IMR-90 (cell line): ENCODE results near the gene CEP20. TPM values are rescaled to one million over a fixed set of nuclear protein-coding genes. Genes with fewer than 3 reads are reported as not detected.

ENCODE experiments used
- ATAC-seq: fragments of 200-7000 bp; cut with Tn5 transposase; 2 replicates; pipeline ENCODE4 v1.9.1; 2020; ENCODE audit warnings: low read depth, mild to moderate bottlenecking, moderate library complexity
- BruUV-seq: library from RNA; stranded (reverse); fragments of 400-500 nt; replicated peaks from 2 replicates; lab custom pipeline; 2021; lab: Mats Ljungman, UMichigan
- CTCF ChIA-PET: fragments of 300-600 bp; formaldehyde crosslinking; extraction: SDS; loops from one replicate; lab custom pipeline; 2021; ENCODE audit warnings: antibody characterized with exemption; lab: Yijun Ruan, JAX
- POLR2A ChIA-PET: fragments of 300-600 bp; sonication (Branson Sonifier 250); formaldehyde crosslinking; loops from one replicate; lab custom pipeline; 2022; ENCODE audit warnings: antibody characterized with exemption; ENCODE audit not compliant: unreplicated experiment; lab: Charles Lee
- DNase-seq: peaks from one replicate; pipeline ENCODE4 v3.0.0; 2013
- H2AFZ ChIP-seq: replicated peaks from 2 replicates; pipeline ENCODE3; 2013; ENCODE audit warnings: low read length, mild to moderate bottlenecking; ENCODE audit not compliant: poor library complexity
- H2AK5ac ChIP-seq: 2 replicates; pipeline ENCODE4 v1.6.1; 2013; ENCODE audit warnings: low read depth, low read length, inconsistent platforms
- H2AK9ac ChIP-seq: replicated peaks from 2 replicates; pipeline ENCODE3; 2013; ENCODE audit warnings: mild to moderate bottlenecking, low read depth, low read length, moderate library complexity; ENCODE audit not compliant: poor library complexity
- H2BK120ac ChIP-seq: 2 replicates; pipeline ENCODE4 v1.6.1; 2013; ENCODE audit warnings: low read depth, low read length, inconsistent platforms
- H2BK15ac ChIP-seq: 3 replicates; pipeline ENCODE4 v1.6.1; 2013; ENCODE audit warnings: low read depth, low read length, inconsistent platforms
- H2BK20ac ChIP-seq: 2 replicates; pipeline ENCODE4 v1.6.1; 2013; ENCODE audit warnings: low read depth, mild to moderate bottlenecking, inconsistent platforms, low read length, moderate library complexity
- H2BK5ac ChIP-seq: 2 replicates; pipeline ENCODE4 v1.6.1; 2013; ENCODE audit warnings: mild to moderate bottlenecking, low read depth, low read length, inconsistent platforms; ENCODE audit not compliant: poor library complexity, severe bottlenecking
- H3K14ac ChIP-seq: replicated peaks from 2 replicates; pipeline ENCODE4 v1.6.1; 2013; ENCODE audit warnings: low read depth, low read length, inconsistent platforms
- H3K18ac ChIP-seq: 2 replicates; pipeline ENCODE4 v1.6.1; 2013; ENCODE audit warnings: low read depth, low read length, control low read depth
- H3K23ac ChIP-seq: 2 replicates; pipeline ENCODE4 v1.6.1; 2013; ENCODE audit warnings: low read depth, low read length, inconsistent platforms
- H3K27ac ChIP-seq: 2 replicates; pipeline ENCODE4 v1.5.1; 2013; ENCODE audit warnings: mild to moderate bottlenecking, control low read depth, low read length; ENCODE audit not compliant: insufficient read depth
- H3K27me3 ChIP-seq: 2 replicates; pipeline ENCODE4 v1.6.1; 2013; ENCODE audit warnings: low read length; ENCODE audit not compliant: control insufficient read depth, insufficient read depth
- H3K36me3 ChIP-seq: 2 replicates; pipeline ENCODE4 v1.6.1; 2013; ENCODE audit warnings: low read length, mixed read lengths; ENCODE audit not compliant: control insufficient read depth, insufficient read depth
- H3K4ac ChIP-seq: 2 replicates; pipeline ENCODE4 v1.6.1; 2013; ENCODE audit warnings: low read depth, low read length, inconsistent platforms
- H3K4me1 ChIP-seq: 2 replicates; pipeline ENCODE4 v1.6.1; 2013; ENCODE audit warnings: low read length, mixed read lengths; ENCODE audit not compliant: control insufficient read depth, insufficient read depth
- H3K4me2 ChIP-seq: 2 replicates; pipeline ENCODE4 v1.6.1; 2013; ENCODE audit warnings: low read depth, mild to moderate bottlenecking, control low read depth, low read length, moderate library complexity
- H3K4me3 ChIP-seq: 2 replicates; pipeline ENCODE4 v1.5.1; 2013; ENCODE audit warnings: low read depth, mild to moderate bottlenecking, control low read depth, low read length, moderate library complexity; ENCODE audit not compliant: insufficient read depth
- H3K56ac ChIP-seq: 2 replicates; pipeline ENCODE4 v1.6.1; 2013; ENCODE audit warnings: low read length, inconsistent platforms; ENCODE audit not compliant: insufficient read depth; ENCODE audit errors: extremely low read depth
- H3K79me1 ChIP-seq, 2 experiments: 2 replicates each; pipeline ENCODE4 v1.6.1; 2013; ENCODE audit warnings: low read length in 2 of 2, inconsistent platforms in 1 of 2, low read depth in 1 of 2
- H3K9ac ChIP-seq: 2 replicates; pipeline ENCODE4 v1.6.1; 2013; ENCODE audit warnings: low read depth, low read length, control low read depth
- H3K9me1 ChIP-seq: 2 replicates; pipeline ENCODE4 v1.6.1; 2013; ENCODE audit warnings: low read length, inconsistent platforms; ENCODE audit not compliant: insufficient read depth
- H3K9me3 ChIP-seq: 2 replicates; pipeline ENCODE4 v1.6.1; 2013; ENCODE audit warnings: low read length; ENCODE audit not compliant: control insufficient read depth, insufficient read depth
- H4K20me1 ChIP-seq: 2 replicates; pipeline ENCODE4 v1.6.1; 2013; ENCODE audit warnings: low read length, inconsistent platforms; ENCODE audit not compliant: insufficient read depth
- H4K5ac ChIP-seq: 2 replicates; pipeline ENCODE4 v1.6.1; 2013; ENCODE audit warnings: mild to moderate bottlenecking, low read depth, low read length, control low read depth
- H4K8ac ChIP-seq, 2 experiments: 2 replicates each; pipeline ENCODE4 v1.6.1; 2013; ENCODE audit warnings: low read depth in 2 of 2, low read length in 2 of 2, control low read depth in 1 of 2, inconsistent platforms in 1 of 2
- H4K91ac ChIP-seq: 2 replicates; pipeline ENCODE4 v1.6.1; 2013; ENCODE audit warnings: low read depth, low read length, inconsistent platforms; ENCODE audit not compliant: insufficient read depth
- BHLHE40 ChIP-seq: fragments of 150-350 bp; IDR thresholded peaks from 2 replicates; pipeline ENCODE4 v1.6.1; 2016; ENCODE audit warnings: mild to moderate bottlenecking, low read depth, low read length
- ELK1 ChIP-seq: fragments of 150-350 bp; IDR thresholded peaks from 2 replicates; pipeline ENCODE4 v1.6.1; 2016; ENCODE audit warnings: low read depth, mild to moderate bottlenecking, low read length, moderate library complexity, borderline replicate concordance
- MAFK ChIP-seq: IDR thresholded peaks from 2 replicates; pipeline ENCODE4 v1.6.1; 2012; ENCODE audit warnings: low read depth, low read length, improper control_type of control experiment
- MXI1 ChIP-seq: IDR thresholded peaks from 2 replicates; pipeline ENCODE4 v1.6.1; 2012; ENCODE audit warnings: low read depth, mild to moderate bottlenecking, low read length, moderate library complexity, borderline replicate concordance
- NFE2L2 ChIP-seq: fragments of 150-350 bp; IDR thresholded peaks from 2 replicates; pipeline ENCODE4 v1.6.1; 2016; ENCODE audit warnings: low read depth, mild to moderate bottlenecking, low read length
- RAD21 ChIP-seq: IDR thresholded peaks from 2 replicates; pipeline ENCODE4 v1.6.1; 2012; ENCODE audit warnings: low read length, improper control_type of control experiment
- RFX5 ChIP-seq: IDR thresholded peaks from 2 replicates; pipeline ENCODE4 v1.8.0; 2012; ENCODE audit warnings: low read depth, mild to moderate bottlenecking, low read length, moderate library complexity
- SMC3 ChIP-seq: fragments of 150-350 bp; IDR thresholded peaks from 2 replicates; pipeline ENCODE4 v1.6.1; 2016; ENCODE audit warnings: low read depth, mild to moderate bottlenecking, antibody characterized with exemption, low read length, moderate library complexity
- USF2 ChIP-seq: fragments of 150-350 bp; IDR thresholded peaks from 2 replicates; pipeline ENCODE4 v1.6.1; 2017; ENCODE audit warnings: mild to moderate bottlenecking, antibody characterized with exemption, low read length, low read depth
- WGBS, 2 experiments: methylation state at CpG; one replicate each; pipeline versions ENCODE4 v1.1.5 to v1.1.7; 2013; ENCODE audit warnings: missing lambda C conversion rate in 2 of 2; ENCODE audit not compliant: insufficient read length in 1 of 2; ENCODE audit errors: extremely low coverage in 2 of 2; 5-methylcytosine and 5-hydroxymethylcytosine counted together
- dilution Hi-C: fragments of 300-500 bp; cut with HindIII; formaldehyde crosslinking; loops from one replicate; pipeline ENCODE4 v1.14.3; 2018; ENCODE audit warnings: low sequenced_read_pairs; ENCODE audit not compliant: unreplicated experiment
- in situ Hi-C: fragments of 300-500 bp; cut with MboI; formaldehyde crosslinking; loops from 3 replicates; pipeline ENCODE4 v1.14.3; 2019; ENCODE audit warnings: low sequenced_read_pairs, inconsistent platforms, mixed read lengths
- intact Hi-C: fragments of 100-400 bp; cut with micrococcal nuclease; formaldehyde crosslinking; loops from 2 replicates; pipeline ENCODE4 v1.10.0; 2022
- polyA plus RNA-seq, 3 experiments: library from polyadenylated mRNA; depleted of rRNA; stranded (reverse); fragments of >200 nt; gene quantifications; 2 replicates each; pipeline ENCODE4 v1.2.3, GENCODE V29; 2012; ENCODE audit warnings: low replicate concordance in 1 of 3
- total RNA-seq: library from RNA; depleted of rRNA; stranded (reverse); fragments of >200 nt; gene quantifications from 2 replicates; pipeline ENCODE4 v1.2.3, GENCODE V29; 2012

CEP20 gene
- total and polyA plus RNA-seq, 2 of the 4 experiments (the other 2 are of a cell fraction), result 28.8 to 40.1 TPM

- Histone ChIP-seq H4K20me1 (no peaks in the 10 kb centered on the region; the same call in 1 of the 2 replicates), H4K8ac (peak overlapping the region in 1 of 2 experiments; percentile 30; a peak in 1 of 4 replicates), H3K9me1 (peaks cover 19% of the 10 kb centered on the region), H3K79me1 (peaks cover 46 to 78% of the 10 kb centered on the region in 2 experiments), H2AK5ac (peak overlapping the region; percentile 66), H2BK15ac (peak overlapping the region; percentile 54; the same call in 2 of the 3 replicates), H4K5ac (no peak overlapping the region; the same call in 1 of the 2 replicates), H2AFZ (no peak overlapping the region), H3K4me1 (peaks cover 28% of the 10 kb centered on the region), H2BK5ac (peak overlapping the region; percentile 1), H4K91ac (peak overlapping the region; percentile 46), H2BK120ac (no peak overlapping the region), H3K9me3 (no peaks in the 10 kb centered on the region), H3K14ac (no peak overlapping the region), H3K36me3 (peaks cover 25% of the 10 kb centered on the region), H3K56ac (no peak overlapping the region), H2AK9ac (no peak overlapping the region), H2BK20ac (0 out of 2 replicates have a peak overlapping the region, but pooled peaks have one; percentile 9), H3K4me3 (no peak overlapping the region), H3K4ac (peak overlapping the region; percentile 62), H3K23ac (no peak overlapping the region), H3K4me2 (no peak overlapping the region), H3K27ac (peak overlapping the region; percentile 16; the same call in 1 of the 2 replicates), H3K18ac (peak overlapping the region; percentile 3; the same call in 1 of the 2 replicates), H3K27me3 (no peaks in the 10 kb centered on the region), H3K9ac (no peak overlapping the region)
- TF ChIP-seq NFE2L2, result no peak
- no peak for TF ChIP-seq USF2
- TF ChIP-seq SMC3, result no peak
- no peak for TF ChIP-seq MXI1
- no peak for TF ChIP-seq RAD21
- no peak for TF ChIP-seq ELK1
- TF ChIP-seq RFX5, result no peak
- TF ChIP-seq MAFK, result no peak
- no peak for TF ChIP-seq BHLHE40
- DNase-seq (no peak), ATAC-seq (no peak)
- ChIA-PET POLR2A (no interaction called here), CTCF (no interaction called here)
- 100% methylated on average over 5 of the region's 13 CpGs; no CpG with 5 or more reads in 1 of the 2 experiments for WGBS, 2 experiments
- in situ Hi-C loops, result loop anchor here (25.0 kb wide), 1 partner anchor 130 kb away; no protein-coding TSS in a partner anchor
- dilution Hi-C loops, result no loop called here
- intact Hi-C loops, result no loop called here
- no TSS peak for BruUV-seq
Measured at GRCh38 chr16:15881794-15882379, 6.5 kb downstream of the CEP20 start.
